Testis (tissue), 2 donors: Measurements from ENCODE around the gene EFCAB14.

Experiments
- POLR2A ChIP-seq: fragments of 450-650 bp; IDR thresholded peaks from one replicate; pipeline ENCODE4 v1.6.1; 2017; ENCODE audit warnings: antibody characterized with exemption, mild to moderate bottlenecking, moderate library complexity
- TF ChIP-seq, protein P1 (sequence below), 3 experiments: fragments of 450-650 bp in 2 of 3; fragments of 200-600 bp in 1 of 3; sonication (generic) in 1 of 3; IDR thresholded peaks; one replicate each; pipeline ENCODE4 v1.5.1; 2016 to 2019; ENCODE audit warnings: antibody characterized with exemption in 3 of 3, mild to moderate bottlenecking in 2 of 3, moderate library complexity in 1 of 3

DNA sequence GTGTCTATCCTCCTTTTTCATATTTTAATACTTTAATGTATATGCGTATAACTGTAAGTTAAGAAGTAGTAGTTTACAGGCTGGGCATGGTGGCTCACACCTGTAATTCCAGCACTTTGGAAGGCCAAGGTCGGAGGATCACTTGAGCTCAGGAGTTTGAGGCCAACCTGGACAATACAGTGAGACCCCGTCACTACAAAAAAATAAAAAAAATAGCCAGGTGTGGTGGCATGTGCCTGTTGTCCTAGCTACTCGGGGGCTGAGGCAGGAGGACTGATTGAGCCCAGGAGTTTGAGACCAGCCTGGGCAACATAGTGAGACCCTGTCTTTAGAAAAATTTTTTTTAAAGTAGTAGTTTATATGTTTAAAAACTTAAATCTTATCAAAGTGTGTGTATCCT lies 73.1 kb downstream of the EFCAB14 start:
- TF ChIP-seq, protein P1, sequence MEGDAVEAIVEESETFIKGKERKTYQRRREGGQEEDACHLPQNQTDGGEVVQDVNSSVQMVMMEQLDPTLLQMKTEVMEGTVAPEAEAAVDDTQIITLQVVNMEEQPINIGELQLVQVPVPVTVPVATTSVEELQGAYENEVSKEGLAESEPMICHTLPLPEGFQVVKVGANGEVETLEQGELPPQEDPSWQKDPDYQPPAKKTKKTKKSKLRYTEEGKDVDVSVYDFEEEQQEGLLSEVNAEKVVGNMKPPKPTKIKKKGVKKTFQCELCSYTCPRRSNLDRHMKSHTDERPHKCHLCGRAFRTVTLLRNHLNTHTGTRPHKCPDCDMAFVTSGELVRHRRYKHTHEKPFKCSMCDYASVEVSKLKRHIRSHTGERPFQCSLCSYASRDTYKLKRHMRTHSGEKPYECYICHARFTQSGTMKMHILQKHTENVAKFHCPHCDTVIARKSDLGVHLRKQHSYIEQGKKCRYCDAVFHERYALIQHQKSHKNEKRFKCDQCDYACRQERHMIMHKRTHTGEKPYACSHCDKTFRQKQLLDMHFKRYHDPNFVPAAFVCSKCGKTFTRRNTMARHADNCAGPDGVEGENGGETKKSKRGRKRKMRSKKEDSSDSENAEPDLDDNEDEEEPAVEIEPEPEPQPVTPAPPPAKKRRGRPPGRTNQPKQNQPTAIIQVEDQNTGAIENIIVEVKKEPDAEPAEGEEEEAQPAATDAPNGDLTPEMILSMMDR (IDR thresholded peaks at IDR 0.05): no peak
- no peak for TF ChIP-seq POLR2A
